ENCODE measurements around the gene ACCSL. TPM values are rescaled to one million over a fixed set of nuclear protein-coding genes. Genes with fewer than 3 reads are reported as not detected.

The ACCSL gene
- total RNA-seq, 2 donors from 2014 or later: not detected

DNA sequence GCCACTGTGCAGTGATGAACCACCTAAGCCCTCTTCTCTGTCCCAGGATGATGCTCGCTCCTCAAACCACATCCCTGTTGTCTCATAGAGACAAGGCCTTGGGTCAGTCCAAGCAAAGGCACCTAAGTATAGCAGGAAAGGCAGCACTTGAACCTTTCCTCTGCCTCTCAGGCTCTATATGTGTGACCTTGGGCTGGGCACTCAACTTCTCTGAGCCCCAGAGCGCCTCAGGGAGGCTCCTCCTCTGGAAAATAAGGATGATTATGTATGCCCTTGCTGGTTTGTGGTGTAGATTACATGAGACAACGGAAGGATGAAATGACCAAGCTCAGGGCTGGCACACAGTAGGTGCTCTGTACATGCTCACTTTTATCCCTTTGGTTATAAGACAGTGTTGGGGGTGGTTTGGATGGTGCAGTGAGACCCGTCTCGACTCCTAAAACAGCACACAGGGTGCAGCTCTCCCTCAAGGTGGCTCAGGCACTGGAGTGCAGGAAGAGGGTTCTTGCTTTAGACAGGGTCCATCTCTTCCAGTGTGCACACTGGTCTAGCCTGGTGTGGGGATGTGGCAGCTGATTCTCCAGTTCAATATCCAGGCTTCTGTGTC lies 40.2 kb upstream of the ACCSL start:
- 88 to 90% methylated on average over 5 of the region's 5 CpGs for WGBS, 2 donors
- no peak for ATAC-seq
- intact Hi-C loops (cut with DNase I): no loop called here
- H3K9me3 ChIP-seq: no peaks in the 10 kb centered on the region
- no peak overlapping the region for H3K27ac ChIP-seq
- no peaks in the 10 kb centered on the region for H3K36me3 ChIP-seq (replicated peaks in 1 of 2; ENCODE audit: insufficient read depth in 1 of 2, low read depth in 2 of 2)
- TF ChIP-seq, protein P1, sequence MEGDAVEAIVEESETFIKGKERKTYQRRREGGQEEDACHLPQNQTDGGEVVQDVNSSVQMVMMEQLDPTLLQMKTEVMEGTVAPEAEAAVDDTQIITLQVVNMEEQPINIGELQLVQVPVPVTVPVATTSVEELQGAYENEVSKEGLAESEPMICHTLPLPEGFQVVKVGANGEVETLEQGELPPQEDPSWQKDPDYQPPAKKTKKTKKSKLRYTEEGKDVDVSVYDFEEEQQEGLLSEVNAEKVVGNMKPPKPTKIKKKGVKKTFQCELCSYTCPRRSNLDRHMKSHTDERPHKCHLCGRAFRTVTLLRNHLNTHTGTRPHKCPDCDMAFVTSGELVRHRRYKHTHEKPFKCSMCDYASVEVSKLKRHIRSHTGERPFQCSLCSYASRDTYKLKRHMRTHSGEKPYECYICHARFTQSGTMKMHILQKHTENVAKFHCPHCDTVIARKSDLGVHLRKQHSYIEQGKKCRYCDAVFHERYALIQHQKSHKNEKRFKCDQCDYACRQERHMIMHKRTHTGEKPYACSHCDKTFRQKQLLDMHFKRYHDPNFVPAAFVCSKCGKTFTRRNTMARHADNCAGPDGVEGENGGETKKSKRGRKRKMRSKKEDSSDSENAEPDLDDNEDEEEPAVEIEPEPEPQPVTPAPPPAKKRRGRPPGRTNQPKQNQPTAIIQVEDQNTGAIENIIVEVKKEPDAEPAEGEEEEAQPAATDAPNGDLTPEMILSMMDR (IDR thresholded peaks at IDR 0.05): no peak
- TF ChIP-seq POLR2A (IDR thresholded peaks at IDR 0.05): no peak
- no peaks in the 10 kb centered on the region for H3K27me3 ChIP-seq
- H3K4me1 ChIP-seq: no peaks in the 10 kb centered on the region
- DNase-seq: no peak
- H3K4me3 ChIP-seq: no peak overlapping the region

DNA sequence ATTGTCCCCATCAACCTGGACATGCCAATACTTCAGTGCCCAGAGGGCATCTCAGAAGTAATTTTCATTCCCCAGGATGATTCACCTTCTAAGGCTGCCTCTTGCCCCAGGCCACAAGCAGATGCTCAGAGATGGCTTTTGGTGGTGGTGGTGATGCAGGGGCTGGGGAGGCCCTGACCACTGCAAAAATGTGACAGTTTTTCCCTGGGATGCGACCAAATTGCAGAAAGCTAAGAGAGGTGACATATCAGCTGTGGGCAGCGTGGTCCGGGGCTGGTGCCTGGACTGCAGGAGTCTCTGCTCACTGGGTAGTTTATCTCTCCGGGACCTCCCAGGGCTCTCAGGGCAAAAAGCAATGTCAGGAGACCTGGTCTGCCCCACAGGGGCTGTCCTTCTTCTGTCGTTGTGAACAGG lies 39.7 kb upstream of the ACCSL start:
- no peak for DNase-seq
- ATAC-seq: no peak
- intact Hi-C loops (cut with DNase I): no loop called here
- WGBS, 2 donors: 77 to 84% methylated on average over 5 of the region's 5 CpGs
- no peak overlapping the region for H3K4me3 ChIP-seq
- H3K27me3 ChIP-seq: no peaks in the 10 kb centered on the region
- TF ChIP-seq, protein P1 (IDR thresholded peaks at IDR 0.05): no peak
- no peak for TF ChIP-seq POLR2A (IDR thresholded peaks at IDR 0.05)
- H3K36me3 ChIP-seq (replicated peaks in 1 of 2; ENCODE audit: insufficient read depth in 1 of 2, low read depth in 2 of 2): no peaks in the 10 kb centered on the region
- H3K9me3 ChIP-seq: no peaks in the 10 kb centered on the region
- no peaks in the 10 kb centered on the region for H3K4me1 ChIP-seq
- no peak overlapping the region for H3K27ac ChIP-seq

DNA sequence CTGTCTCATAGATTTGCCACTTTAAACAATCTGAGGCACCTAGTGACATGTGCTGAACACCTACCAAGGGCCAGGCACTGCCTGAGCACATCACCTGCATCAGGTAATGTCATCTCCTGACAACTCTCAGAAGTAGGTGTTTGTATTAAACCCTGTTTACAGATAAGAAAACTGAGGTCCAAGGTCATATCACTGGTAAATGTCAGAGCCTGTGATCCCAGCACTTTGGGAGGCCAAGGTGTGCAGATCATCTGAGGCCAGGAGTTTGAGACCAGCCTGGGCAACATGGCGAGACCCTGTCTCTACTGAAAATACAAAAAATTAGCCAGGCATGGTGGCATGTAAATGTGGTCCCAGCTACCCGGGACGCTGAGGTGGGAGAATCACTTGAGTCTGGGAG lies 39.1 kb upstream of the ACCSL start:
- no peak overlapping the region for H3K27ac ChIP-seq
- ATAC-seq (no peak), DNase-seq (no peak)
- 71 to 91% methylated on average over 3 of the region's 3 CpGs for WGBS, 2 donors
- H3K27me3 ChIP-seq: no peaks in the 10 kb centered on the region
- H3K4me3 ChIP-seq: no peak overlapping the region
- TF ChIP-seq POLR2A (IDR thresholded peaks at IDR 0.05): no peak
- TF ChIP-seq, protein P1 (IDR thresholded peaks at IDR 0.05): no peak
- no peaks in the 10 kb centered on the region for H3K9me3 ChIP-seq
- intact Hi-C loops (cut with DNase I): no loop called here
- no peaks in the 10 kb centered on the region for H3K36me3 ChIP-seq (replicated peaks in 1 of 2; ENCODE audit: insufficient read depth in 1 of 2, low read depth in 2 of 2)
- H3K4me1 ChIP-seq: no peaks in the 10 kb centered on the region

DNA sequence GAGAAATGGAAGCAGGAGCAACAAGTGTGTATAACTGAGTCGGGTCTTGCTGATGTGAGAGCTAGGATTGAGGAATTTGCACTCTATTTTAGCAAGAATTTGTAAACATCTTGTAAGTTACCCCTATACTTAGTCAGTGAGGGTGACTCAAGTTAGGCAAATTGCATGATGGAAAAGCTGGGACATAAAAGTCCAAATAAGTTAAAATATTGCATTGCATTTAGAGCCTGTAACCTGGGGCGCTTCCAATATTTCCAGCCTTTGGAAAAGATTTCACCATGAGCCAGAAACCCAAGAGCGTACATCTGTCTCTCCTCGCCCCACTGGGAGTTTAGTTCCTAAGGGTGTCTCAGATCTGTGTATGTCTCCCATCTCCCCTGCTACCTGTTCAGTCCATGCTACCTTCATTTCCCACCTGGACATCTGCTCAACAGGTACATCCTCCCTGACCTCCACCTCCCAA lies 37.0 kb upstream of the ACCSL start:
- Histone ChIP-seq H3K4me3 (no peak overlapping the region), H3K36me3 (replicated peaks in 1 of 2; ENCODE audit: insufficient read depth in 1 of 2, low read depth in 2 of 2) (no peaks in the 10 kb centered on the region), H3K4me1 (no peaks in the 10 kb centered on the region), H3K27ac (no peak overlapping the region), H3K27me3 (no peaks in the 10 kb centered on the region), H3K9me3 (no peaks in the 10 kb centered on the region)
- ATAC-seq (no peak), DNase-seq (no peak)
- WGBS, 2 donors: 73 to 76% methylated on average over 4 of the region's 4 CpGs
- TF ChIP-seq POLR2A (IDR thresholded peaks at IDR 0.05): no peak
- TF ChIP-seq, protein P1 (IDR thresholded peaks at IDR 0.05): no peak
- intact Hi-C loops (cut with DNase I): no loop called here

DNA sequence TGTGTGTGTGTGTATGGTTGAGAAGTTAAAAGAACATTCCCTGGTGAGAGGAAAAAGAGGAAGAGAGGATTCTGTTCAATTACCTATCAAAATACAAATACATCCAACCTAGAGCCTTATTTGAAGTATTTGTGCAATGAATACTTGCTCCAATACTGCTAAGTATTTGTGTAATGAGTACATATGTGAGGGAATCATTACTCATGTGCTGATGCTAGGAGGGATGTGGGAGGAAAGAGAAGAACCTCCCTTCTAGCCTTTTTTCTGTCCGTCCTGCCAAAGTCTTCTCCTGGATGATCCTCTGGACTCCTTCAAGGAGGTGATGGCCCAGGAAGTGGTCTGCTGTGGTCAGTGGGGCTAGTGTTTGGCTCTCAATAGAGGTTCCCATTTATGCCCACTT lies 36.0 kb upstream of the ACCSL start:
- Histone ChIP-seq H3K27me3 (no peaks in the 10 kb centered on the region), H3K9me3 (no peaks in the 10 kb centered on the region), H3K36me3 (replicated peaks in 1 of 2; ENCODE audit: insufficient read depth in 1 of 2, low read depth in 2 of 2) (no peaks in the 10 kb centered on the region), H3K4me3 (no peak overlapping the region), H3K27ac (no peak overlapping the region), H3K4me1 (no peaks in the 10 kb centered on the region)
- no peak for DNase-seq
- ATAC-seq: no peak
- 64 to 70% methylated on average over 1 of the region's 1 CpG for WGBS, 2 donors
- intact Hi-C loops (cut with DNase I): no loop called here
- TF ChIP-seq, protein P1 (IDR thresholded peaks at IDR 0.05): no peak
- TF ChIP-seq POLR2A (IDR thresholded peaks at IDR 0.05): no peak

Data from body of pancreas (tissue), 4 donors.